Measurements from ENCODE around the gene CTSD. TPM values are rescaled to one million over a fixed set of nuclear protein-coding genes. Genes with fewer than 3 reads are reported as not detected.

CTSD gene
- polyA plus RNA-seq, 1 donor from 2014 or later = 30.5 TPM

DNA sequence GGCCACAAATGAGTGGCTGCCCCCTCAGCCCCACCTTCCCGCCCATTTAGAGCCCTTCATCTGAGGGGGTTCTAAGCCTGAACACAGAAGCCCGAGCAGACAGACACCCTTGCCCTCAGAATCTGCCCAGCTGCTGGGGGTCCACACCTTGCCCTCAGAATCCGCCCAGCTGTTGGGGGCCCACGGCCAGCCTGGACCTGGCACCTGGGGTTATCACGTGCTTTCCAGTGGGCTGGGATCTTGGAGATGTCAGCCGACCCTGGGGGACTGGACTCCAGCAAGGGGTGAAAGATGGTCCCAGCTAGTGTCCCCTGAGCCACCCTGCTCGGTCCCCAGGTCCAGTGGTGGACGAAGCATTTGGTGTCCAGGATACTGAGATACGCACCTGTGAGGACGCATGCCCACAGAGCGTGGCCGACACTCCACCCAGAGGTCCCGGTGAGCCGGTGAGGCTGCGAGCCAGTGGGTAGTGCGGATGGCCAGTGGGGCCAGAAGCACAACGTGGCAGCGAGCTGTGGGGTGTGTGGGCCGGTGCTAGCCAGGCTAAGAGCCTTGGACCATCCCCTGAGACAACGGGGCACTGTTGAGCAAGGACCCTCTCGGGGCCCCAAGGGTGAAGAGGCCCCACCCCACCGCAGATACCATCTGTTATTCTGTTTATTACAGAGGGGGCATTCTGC, 3.1 kb upstream of the CTSD start:
- H3K9me3 ChIP-seq (ENCODE audit: low read length) = no peaks in the 10 kb centered on the region
- TF ChIP-seq, protein P1, sequence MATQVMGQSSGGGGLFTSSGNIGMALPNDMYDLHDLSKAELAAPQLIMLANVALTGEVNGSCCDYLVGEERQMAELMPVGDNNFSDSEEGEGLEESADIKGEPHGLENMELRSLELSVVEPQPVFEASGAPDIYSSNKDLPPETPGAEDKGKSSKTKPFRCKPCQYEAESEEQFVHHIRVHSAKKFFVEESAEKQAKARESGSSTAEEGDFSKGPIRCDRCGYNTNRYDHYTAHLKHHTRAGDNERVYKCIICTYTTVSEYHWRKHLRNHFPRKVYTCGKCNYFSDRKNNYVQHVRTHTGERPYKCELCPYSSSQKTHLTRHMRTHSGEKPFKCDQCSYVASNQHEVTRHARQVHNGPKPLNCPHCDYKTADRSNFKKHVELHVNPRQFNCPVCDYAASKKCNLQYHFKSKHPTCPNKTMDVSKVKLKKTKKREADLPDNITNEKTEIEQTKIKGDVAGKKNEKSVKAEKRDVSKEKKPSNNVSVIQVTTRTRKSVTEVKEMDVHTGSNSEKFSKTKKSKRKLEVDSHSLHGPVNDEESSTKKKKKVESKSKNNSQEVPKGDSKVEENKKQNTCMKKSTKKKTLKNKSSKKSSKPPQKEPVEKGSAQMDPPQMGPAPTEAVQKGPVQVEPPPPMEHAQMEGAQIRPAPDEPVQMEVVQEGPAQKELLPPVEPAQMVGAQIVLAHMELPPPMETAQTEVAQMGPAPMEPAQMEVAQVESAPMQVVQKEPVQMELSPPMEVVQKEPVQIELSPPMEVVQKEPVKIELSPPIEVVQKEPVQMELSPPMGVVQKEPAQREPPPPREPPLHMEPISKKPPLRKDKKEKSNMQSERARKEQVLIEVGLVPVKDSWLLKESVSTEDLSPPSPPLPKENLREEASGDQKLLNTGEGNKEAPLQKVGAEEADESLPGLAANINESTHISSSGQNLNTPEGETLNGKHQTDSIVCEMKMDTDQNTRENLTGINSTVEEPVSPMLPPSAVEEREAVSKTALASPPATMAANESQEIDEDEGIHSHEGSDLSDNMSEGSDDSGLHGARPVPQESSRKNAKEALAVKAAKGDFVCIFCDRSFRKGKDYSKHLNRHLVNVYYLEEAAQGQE (IDR thresholded peaks at IDR 0.05; ENCODE audit: borderline replicate concordance) = no peak
- TF ChIP-seq POLR2AphosphoS5 (IDR thresholded peaks at IDR 0.05) (no peak), EP300 (conservative IDR thresholded peaks at IDR 0.05; ENCODE audit: poor library complexity, severe bottlenecking) (no peak), SMC3 (conservative IDR thresholded peaks at IDR 0.05; ENCODE audit: poor library complexity) (no peak), TAF1 (IDR thresholded peaks at IDR 0.05; ENCODE audit: low read depth) (no peak), EZH2 (IDR thresholded peaks at IDR 0.05; ENCODE audit: borderline replicate concordance, insufficient read depth, low read length, poor library complexity, severe bottlenecking) (no peak), RAD21 (conservative IDR thresholded peaks at IDR 0.05) (no peak), MXI1 (conservative IDR thresholded peaks at IDR 0.05; ENCODE audit: poor library complexity, severe bottlenecking) (no peak)
- TF ChIP-seq, protein P2, sequence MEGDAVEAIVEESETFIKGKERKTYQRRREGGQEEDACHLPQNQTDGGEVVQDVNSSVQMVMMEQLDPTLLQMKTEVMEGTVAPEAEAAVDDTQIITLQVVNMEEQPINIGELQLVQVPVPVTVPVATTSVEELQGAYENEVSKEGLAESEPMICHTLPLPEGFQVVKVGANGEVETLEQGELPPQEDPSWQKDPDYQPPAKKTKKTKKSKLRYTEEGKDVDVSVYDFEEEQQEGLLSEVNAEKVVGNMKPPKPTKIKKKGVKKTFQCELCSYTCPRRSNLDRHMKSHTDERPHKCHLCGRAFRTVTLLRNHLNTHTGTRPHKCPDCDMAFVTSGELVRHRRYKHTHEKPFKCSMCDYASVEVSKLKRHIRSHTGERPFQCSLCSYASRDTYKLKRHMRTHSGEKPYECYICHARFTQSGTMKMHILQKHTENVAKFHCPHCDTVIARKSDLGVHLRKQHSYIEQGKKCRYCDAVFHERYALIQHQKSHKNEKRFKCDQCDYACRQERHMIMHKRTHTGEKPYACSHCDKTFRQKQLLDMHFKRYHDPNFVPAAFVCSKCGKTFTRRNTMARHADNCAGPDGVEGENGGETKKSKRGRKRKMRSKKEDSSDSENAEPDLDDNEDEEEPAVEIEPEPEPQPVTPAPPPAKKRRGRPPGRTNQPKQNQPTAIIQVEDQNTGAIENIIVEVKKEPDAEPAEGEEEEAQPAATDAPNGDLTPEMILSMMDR (IDR thresholded peaks at IDR 0.05; ENCODE audit: poor library complexity, severe bottlenecking) = no peak
- no peak overlapping the region for H3K9ac ChIP-seq (ENCODE audit: low read length)

DNA sequence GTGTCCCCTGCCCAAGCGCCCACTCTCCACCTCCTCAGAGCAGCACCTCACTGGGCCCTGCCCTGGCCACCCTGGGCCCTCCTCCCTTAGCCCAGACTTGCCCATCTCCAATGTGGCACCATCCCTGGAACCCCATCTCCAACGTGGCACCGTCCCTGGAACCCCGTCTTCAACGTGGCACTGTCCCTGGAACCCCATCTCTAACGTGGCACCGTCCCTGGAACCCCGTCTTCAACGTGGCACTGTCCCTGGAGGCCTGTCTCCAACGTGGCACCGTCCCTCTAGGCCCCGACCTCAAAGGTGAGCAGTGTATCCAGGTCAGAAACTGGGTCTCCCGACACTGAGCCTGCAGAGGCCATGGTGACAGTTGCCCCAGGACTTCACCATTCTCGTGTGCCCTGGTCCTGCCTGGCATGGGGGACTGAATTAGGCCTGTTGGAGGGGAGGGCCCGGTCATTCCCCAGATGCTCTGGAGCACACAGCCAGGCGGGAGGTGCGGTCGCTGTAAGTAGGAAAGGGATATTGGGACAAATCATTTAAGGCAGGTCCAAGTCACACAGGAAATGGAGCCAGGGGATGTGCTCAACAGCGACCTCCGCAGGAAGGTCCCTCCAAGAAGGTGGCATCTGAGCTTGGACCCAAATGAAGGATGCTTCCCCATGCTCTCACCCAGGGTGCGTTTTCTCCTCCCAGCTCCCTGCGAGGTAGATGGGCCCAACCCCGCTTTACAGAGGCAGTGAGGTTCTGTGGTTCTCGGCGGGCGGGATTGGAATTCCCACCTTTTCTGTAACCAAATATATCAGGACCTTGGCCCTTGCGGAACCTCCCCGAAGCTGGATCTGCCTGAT, 2.4 kb upstream of the CTSD start:
- Histone ChIP-seq H3K9me2 (ENCODE audit: insufficient read depth, low read length) (no peaks in the 10 kb centered on the region), H4K20me1 (ENCODE audit: insufficient read depth) (no peaks in the 10 kb centered on the region), H3K79me2 (replicated peaks; ENCODE audit: insufficient read depth, low read length) (peaks cover 10% of the 10 kb centered on the region), H3K4me3 (ENCODE audit: low read length) (no peak overlapping the region), H3K9ac (ENCODE audit: low read length) (no peak overlapping the region), H3K4me2 (ENCODE audit: low read length) (no peak overlapping the region), H2AFZ (ENCODE audit: low read depth, low read length) (no peak overlapping the region), H3K9me3 (ENCODE audit: low read length) (no peaks in the 10 kb centered on the region), H3K27ac (ENCODE audit: low read length) (no peak overlapping the region), H3K36me3 (ENCODE audit: insufficient read depth, low read length) (no peaks in the 10 kb centered on the region), H3K27me3 (ENCODE audit: insufficient read depth, low read depth, low read length) (no peaks in the 10 kb centered on the region), H3F3A (ENCODE audit: insufficient read depth, low read length, poor library complexity, severe bottlenecking) (no peaks in the 10 kb centered on the region)
- TF ChIP-seq EP300 (conservative IDR thresholded peaks at IDR 0.05; ENCODE audit: poor library complexity, severe bottlenecking) = no peak
- TF ChIP-seq MXI1 (conservative IDR thresholded peaks at IDR 0.05; ENCODE audit: poor library complexity, severe bottlenecking) = no peak
- no peak for TF ChIP-seq SMC3 (conservative IDR thresholded peaks at IDR 0.05; ENCODE audit: poor library complexity)
- TF ChIP-seq, protein P2 (IDR thresholded peaks at IDR 0.05; ENCODE audit: poor library complexity, severe bottlenecking) = no peak
- TF ChIP-seq EZH2 (IDR thresholded peaks at IDR 0.05; ENCODE audit: borderline replicate concordance, insufficient read depth, low read length, poor library complexity, severe bottlenecking) = no peak
- no peak for TF ChIP-seq RAD21 (conservative IDR thresholded peaks at IDR 0.05)
- no peak for TF ChIP-seq TAF1 (IDR thresholded peaks at IDR 0.05; ENCODE audit: low read depth)
- TF ChIP-seq, protein P1 (IDR thresholded peaks at IDR 0.05; ENCODE audit: borderline replicate concordance) = no peak
- TF ChIP-seq POLR2AphosphoS5 (IDR thresholded peaks at IDR 0.05) = no peak

More for the DNA sequence above, 3.1 kb upstream of the CTSD start:
- Histone ChIP-seq H3K79me2 (replicated peaks; ENCODE audit: insufficient read depth, low read length) (peaks cover 10% of the 10 kb centered on the region), H4K20me1 (ENCODE audit: insufficient read depth) (no peaks in the 10 kb centered on the region), H3K36me3 (ENCODE audit: insufficient read depth, low read length) (no peaks in the 10 kb centered on the region), H3F3A (ENCODE audit: insufficient read depth, low read length, poor library complexity, severe bottlenecking) (no peaks in the 10 kb centered on the region), H3K9me2 (ENCODE audit: insufficient read depth, low read length) (no peaks in the 10 kb centered on the region), H2AFZ (ENCODE audit: low read depth, low read length) (no peak overlapping the region), H3K27me3 (ENCODE audit: insufficient read depth, low read depth, low read length) (no peaks in the 10 kb centered on the region), H3K4me2 (ENCODE audit: low read length) (no peak overlapping the region), H3K27ac (ENCODE audit: low read length) (no peak overlapping the region), H3K4me3 (ENCODE audit: low read length) (no peak overlapping the region)

All from neural cell (in vitro differentiated cells).